Measurements from ENCODE around the gene PPM1N. TPM values are rescaled to one million over a fixed set of nuclear protein-coding genes. Genes with fewer than 3 reads are reported as not detected.

The PPM1N gene
- total and polyA plus RNA-seq, 2 donors (not counting 1 experiment from before 2014, with no cell fraction given), result 2.3 to 2.8 TPM

GRCh38 chr19:45512881-45513483 is 14.7 kb downstream of the PPM1N start:
- Histone ChIP-seq H4K20me1 (ENCODE audit: control insufficient read depth, extremely low read depth, insufficient read depth, low read length) (no peaks in the 10 kb centered on the region), H3K9ac (ENCODE audit: insufficient read depth, low read length) (no peak overlapping the region), H3K79me2 (ENCODE audit: control insufficient read depth, insufficient read depth, low read length) (peaks cover 87% of the 10 kb centered on the region), H3K36me3 (ENCODE audit: control insufficient read depth, insufficient read depth, low read length) (peaks cover 11% of the 10 kb centered on the region), H3K4me1 (ENCODE audit: control insufficient read depth, extremely low read depth, insufficient read depth, low read length) (peaks cover 7% of the 10 kb centered on the region), H3K27me3 (ENCODE audit: control insufficient read depth, insufficient read depth, low read length) (no peaks in the 10 kb centered on the region), H2AFZ (ENCODE audit: low read length) (no peak overlapping the region), H3K9me3 (ENCODE audit: control insufficient read depth, insufficient read depth, low read depth, low read length) (no peaks in the 10 kb centered on the region), H3K4me2 (ENCODE audit: extremely low read depth, insufficient read depth, low read length) (no peak overlapping the region), H3K27ac (ENCODE audit: insufficient read depth, low read length) (no peak overlapping the region), H3K4me3 (replicated peaks in 1 of 4; ENCODE audit: control extremely low read depth in 1 of 4, insufficient read depth in 1 of 4, low read depth in 3 of 4, low read length in 4 of 4) (no peak overlapping the region)
- TF ChIP-seq EZH2 (IDR thresholded peaks at IDR 0.05; ENCODE audit: low read length, missing control alignments), result no peak
- no peak for TF ChIP-seq CTCF (conservative IDR thresholded peaks at IDR 0.05 in 1 of 2, IDR thresholded peaks at IDR 0.05 in 1 of 2; ENCODE audit: low read depth in 1 of 2, low read length in 2 of 2)
- no peak for DNase-seq (ENCODE audit: low read depth in 2 of 2)

- H2AFZ ChIP-seq (ENCODE audit: low read length), result no peak overlapping the region
- no peak overlapping the region for H3K4me3 ChIP-seq (replicated peaks in 1 of 4; ENCODE audit: control extremely low read depth in 1 of 4, insufficient read depth in 1 of 4, low read depth in 3 of 4, low read length in 4 of 4)
- H3K9ac ChIP-seq (ENCODE audit: insufficient read depth, low read length), result no peak overlapping the region
- no peak overlapping the region for H3K27ac ChIP-seq (ENCODE audit: insufficient read depth, low read length)
- no peaks in the 10 kb centered on the region for H3K9me3 ChIP-seq (ENCODE audit: control insufficient read depth, insufficient read depth, low read depth, low read length)
- DNase-seq (ENCODE audit: low read depth in 2 of 2), result no peak
- peaks cover 16% of the 10 kb centered on the region for H3K36me3 ChIP-seq (ENCODE audit: control insufficient read depth, insufficient read depth, low read length)
- no peaks in the 10 kb centered on the region for H4K20me1 ChIP-seq (ENCODE audit: control insufficient read depth, extremely low read depth, insufficient read depth, low read length)
- H3K4me1 ChIP-seq (ENCODE audit: control insufficient read depth, extremely low read depth, insufficient read depth, low read length), result peaks cover 7% of the 10 kb centered on the region
- no peak for TF ChIP-seq EZH2 (IDR thresholded peaks at IDR 0.05; ENCODE audit: low read length, missing control alignments)
- no peak for TF ChIP-seq CTCF (conservative IDR thresholded peaks at IDR 0.05 in 1 of 2, IDR thresholded peaks at IDR 0.05 in 1 of 2; ENCODE audit: low read depth in 1 of 2, low read length in 2 of 2)
- peaks cover 76% of the 10 kb centered on the region for H3K79me2 ChIP-seq (ENCODE audit: control insufficient read depth, insufficient read depth, low read length)
- no peaks in the 10 kb centered on the region for H3K27me3 ChIP-seq (ENCODE audit: control insufficient read depth, insufficient read depth, low read length)
- no peak overlapping the region for H3K4me2 ChIP-seq (ENCODE audit: extremely low read depth, insufficient read depth, low read length)
These were observed 16.3 kb downstream of the PPM1N start for GRCh38 chr19:45514376-45515051.

- H4K20me1 ChIP-seq (ENCODE audit: control insufficient read depth, extremely low read depth, insufficient read depth, low read length), result no peaks in the 10 kb centered on the region
- H3K4me1 ChIP-seq (ENCODE audit: control insufficient read depth, extremely low read depth, insufficient read depth, low read length), result peaks cover 5% of the 10 kb centered on the region
- H3K27ac ChIP-seq (ENCODE audit: insufficient read depth, low read length), result no peak overlapping the region
- no peaks in the 10 kb centered on the region for H3K27me3 ChIP-seq (ENCODE audit: control insufficient read depth, insufficient read depth, low read length)
- no peak for DNase-seq (ENCODE audit: low read depth in 2 of 2)
- H3K4me2 ChIP-seq (ENCODE audit: extremely low read depth, insufficient read depth, low read length), result no peak overlapping the region
- no peak overlapping the region for H3K4me3 ChIP-seq (replicated peaks in 1 of 4; ENCODE audit: control extremely low read depth in 1 of 4, insufficient read depth in 1 of 4, low read depth in 3 of 4, low read length in 4 of 4)
- no peak overlapping the region for H3K9ac ChIP-seq (ENCODE audit: insufficient read depth, low read length)
- H3K9me3 ChIP-seq (ENCODE audit: control insufficient read depth, insufficient read depth, low read depth, low read length), result no peaks in the 10 kb centered on the region
- H3K36me3 ChIP-seq (ENCODE audit: control insufficient read depth, insufficient read depth, low read length), result peaks cover 16% of the 10 kb centered on the region
- H2AFZ ChIP-seq (ENCODE audit: low read length), result no peak overlapping the region
- TF ChIP-seq EZH2 (IDR thresholded peaks at IDR 0.05; ENCODE audit: low read length, missing control alignments) (no peak), CTCF (conservative IDR thresholded peaks at IDR 0.05 in 1 of 2, IDR thresholded peaks at IDR 0.05 in 1 of 2; ENCODE audit: low read depth in 1 of 2, low read length in 2 of 2) (no peak)
- peaks cover 70% of the 10 kb centered on the region for H3K79me2 ChIP-seq (ENCODE audit: control insufficient read depth, insufficient read depth, low read length)
These were observed 16.9 kb downstream of the PPM1N start for GRCh38 chr19:45515081-45515624.
